H9 (cell line): ENCODE data around the gene CDC42EP5. TPM values are rescaled to one million over a fixed set of nuclear protein-coding genes. Genes with fewer than 3 reads are reported as not detected.
A peak's percentile ranks its signal among the peaks of the same experiment; 100 is the strongest.

Experiments used
- DNase-seq: peaks from one replicate; pipeline ENCODE4 v3.0.0-alpha.2; 2017
- H2AFZ ChIP-seq: one replicate; pipeline ENCODE4 v1.6.1; 2013; ENCODE audit warnings: mild to moderate bottlenecking, low read length, control low read depth, moderate library complexity
- H2AK5ac ChIP-seq: 2 replicates; pipeline ENCODE4 v1.6.1; 2013; ENCODE audit warnings: low read length, control low read depth, mixed read lengths; ENCODE audit not compliant: insufficient read length
- H2BK120ac ChIP-seq: one replicate; pipeline ENCODE4 v1.6.1; 2013; ENCODE audit warnings: low read depth, mild to moderate bottlenecking, low read length, control low read depth, inconsistent platforms; ENCODE audit not compliant: poor library complexity, severe bottlenecking
- H2BK12ac ChIP-seq: 2 replicates; pipeline ENCODE4 v1.6.1; 2013; ENCODE audit warnings: low read length, control low read depth, mixed read lengths, low read depth; ENCODE audit not compliant: insufficient read length
- H2BK15ac ChIP-seq: 2 replicates; pipeline ENCODE4 v1.6.1; 2013; ENCODE audit warnings: low read depth, low read length, control low read depth
- H2BK20ac ChIP-seq: one replicate; pipeline ENCODE4 v1.6.1; 2013; ENCODE audit warnings: low read depth, mild to moderate bottlenecking, low read length, control low read depth, inconsistent platforms; ENCODE audit not compliant: poor library complexity, severe bottlenecking
- H2BK5ac ChIP-seq: 2 replicates; pipeline ENCODE4 v1.6.1; 2013; ENCODE audit warnings: low read length, control low read depth, mixed read lengths; ENCODE audit not compliant: insufficient read length
- H3K14ac ChIP-seq: 2 replicates; pipeline ENCODE4 v1.6.1; 2013; ENCODE audit warnings: low read length, control low read depth; ENCODE audit not compliant: insufficient read depth
- H3K18ac ChIP-seq: 2 replicates; pipeline ENCODE4 v1.6.1; 2013; ENCODE audit warnings: low read depth, mild to moderate bottlenecking, mixed read lengths, low read length, control low read depth; ENCODE audit not compliant: insufficient read length
- H3K23ac ChIP-seq: 2 replicates; pipeline ENCODE4 v1.6.1; 2013; ENCODE audit warnings: low read length, control low read depth, mixed read lengths, low read depth; ENCODE audit not compliant: insufficient read length
- H3K23me2 ChIP-seq: 2 replicates; pipeline ENCODE4 v1.6.1; 2013; ENCODE audit warnings: low read depth, mild to moderate bottlenecking, mixed read lengths, low read length, control low read depth; ENCODE audit not compliant: insufficient read length, poor library complexity, severe bottlenecking
- H3K27ac ChIP-seq: 2 replicates; pipeline ENCODE4 v1.5.1; 2013; ENCODE audit warnings: low read length, control low read depth, mixed read lengths, low read depth; ENCODE audit not compliant: insufficient read length
- H3K27me3 ChIP-seq: 2 replicates; pipeline ENCODE4 v1.6.1; 2013; ENCODE audit warnings: low read length, control low read depth, inconsistent platforms; ENCODE audit not compliant: insufficient read depth
- H3K4ac ChIP-seq: 2 replicates; pipeline ENCODE4 v1.6.1; 2013; ENCODE audit warnings: low read depth, mild to moderate bottlenecking, control low read depth, inconsistent platforms, low read length, moderate library complexity
- H3K4me1 ChIP-seq: 2 replicates; pipeline ENCODE4 v1.6.1; 2013; ENCODE audit warnings: low read length, control low read depth, inconsistent platforms; ENCODE audit not compliant: insufficient read depth
- H3K4me2 ChIP-seq: 2 replicates; pipeline ENCODE4 v1.6.1; 2013; ENCODE audit warnings: low read length, control low read depth, mixed read lengths; ENCODE audit not compliant: insufficient read length, insufficient read depth
- H3K56ac ChIP-seq: 2 replicates; pipeline ENCODE4 v1.6.1; 2013; ENCODE audit warnings: low read depth, mild to moderate bottlenecking, mixed read lengths, low read length, control low read depth; ENCODE audit not compliant: insufficient read length
- H3K79me1 ChIP-seq: 2 replicates; pipeline ENCODE4 v1.6.1; 2013; ENCODE audit warnings: low read depth, mild to moderate bottlenecking, moderate library complexity, low read length, control low read depth, inconsistent platforms; ENCODE audit not compliant: insufficient read depth, poor library complexity, severe bottlenecking
- H3K79me2 ChIP-seq: 2 replicates; pipeline ENCODE4 v1.6.1; 2013; ENCODE audit warnings: low read length, control low read depth, inconsistent platforms; ENCODE audit not compliant: insufficient read depth
- H3K9ac ChIP-seq: 2 replicates; pipeline ENCODE4 v1.6.1; 2013; ENCODE audit warnings: low read length, control low read depth, mixed read lengths; ENCODE audit not compliant: insufficient read length; ENCODE audit errors: extremely low read depth
- H3K9me3 ChIP-seq: one replicate; pipeline ENCODE4 v1.6.1; 2013; ENCODE audit warnings: low read depth, low read length, inconsistent platforms; ENCODE audit not compliant: control insufficient read depth
- H3T11ph ChIP-seq: one replicate; pipeline ENCODE4 v1.6.1; 2013; ENCODE audit warnings: mild to moderate bottlenecking, low read length, control low read depth, inconsistent platforms
- H4K20me1 ChIP-seq: one replicate; pipeline ENCODE4 v1.6.1; 2013; ENCODE audit not compliant: control insufficient read depth, insufficient read length, insufficient read depth
- H4K5ac ChIP-seq: 2 replicates; pipeline ENCODE4 v1.6.1; 2013; ENCODE audit warnings: low read depth, mild to moderate bottlenecking, mixed read lengths, low read length, control low read depth; ENCODE audit not compliant: insufficient read length
- H4K8ac ChIP-seq: replicated peaks from 2 replicates; pipeline ENCODE4 v1.6.1; 2013; ENCODE audit warnings: low read length, control low read depth, mixed read lengths, low read depth; ENCODE audit not compliant: insufficient read length
- H4K91ac ChIP-seq: 2 replicates; pipeline ENCODE4 v1.6.1; 2013; ENCODE audit warnings: low read depth, mild to moderate bottlenecking, moderate library complexity, mixed read lengths, low read length, control low read depth; ENCODE audit not compliant: insufficient read length
- H3K27ac Mint-ChIP-seq, 3 experiments: 2 replicates in 2 of 3; 3 replicates in 1 of 3; pipeline ENCODE4 v1.8.0; 2020 to 2021; ENCODE audit warnings: mixed read lengths in 3 of 3, mild to moderate bottlenecking in 1 of 3, moderate library complexity in 1 of 3
- H3K27me3 Mint-ChIP-seq: 2 replicates; pipeline ENCODE4 v1.8.0; 2021; ENCODE audit warnings: low read depth, mild to moderate bottlenecking, moderate library complexity, mixed read lengths
- H3K36me3 Mint-ChIP-seq, 3 experiments: 2 replicates in 2 of 3; 3 replicates in 1 of 3; pipeline ENCODE4 v1.8.0; 2020 to 2021; ENCODE audit warnings: low read depth in 3 of 3, mixed read lengths in 3 of 3; ENCODE audit not compliant: insufficient read depth in 1 of 3
- H3K4me1 Mint-ChIP-seq, 2 experiments: 2 replicates each; pipeline ENCODE4 v1.8.0; 2020; ENCODE audit warnings: mixed read lengths in 2 of 2
- H3K4me3 Mint-ChIP-seq, 2 experiments: 2 replicates in 1 of 2; 3 replicates in 1 of 2; pipeline ENCODE4 v1.8.0; 2020 to 2021; ENCODE audit warnings: mild to moderate bottlenecking in 2 of 2, mixed read lengths in 2 of 2, moderate library complexity in 1 of 2
- H3K9me3 Mint-ChIP-seq, 2 experiments: 2 replicates in 1 of 2; 3 replicates in 1 of 2; pipeline ENCODE4 v1.8.0; 2020; ENCODE audit warnings: mild to moderate bottlenecking in 2 of 2, mixed read lengths in 2 of 2, moderate library complexity in 1 of 2
- WGBS: extraction: QIAGEN DNeasy Blood & Tissue Kit; methylation state at CpG from one replicate; pipeline ENCODE4 v1.1.7; 2013; ENCODE audit warnings: missing lambda C conversion rate, low lambda C conversion rate, mixed read lengths; ENCODE audit not compliant: insufficient read length; ENCODE audit errors: extremely low coverage; 5-methylcytosine and 5-hydroxymethylcytosine counted together
- total RNA-seq: library from RNA; stranded (reverse); gene quantifications from 2 replicates; pipeline ENCODE4 v1.2.1, GENCODE V29; 2021
- TF ChIP-seq, protein P1 (sequence below): fragments of 200-600 bp; sonication (generic); conservative IDR thresholded peaks from 3 replicates; pipeline ENCODE4 v1.8.0; 2021; ENCODE audit warnings: antibody characterized with exemption, mild to moderate bottlenecking

The CDC42EP5 gene
- total RNA-seq, 1 experiment from 2014 or later: 1.6 TPM

GRCh38 chr19:54415208-54415900, 57.7 kb downstream of the CDC42EP5 start, which contains the start of gene TTYH1:
Gene TTYH1, plus strand, starts transcription at chr19:54415464. Its CDS starts 89 bp downstream, at chr19:54415553.
- Histone ChIP-seq H2BK15ac (no peak within 1 kb of the TSS), H3K18ac (no peak within 1 kb of the TSS), H3K4me1 (peaks cover 5% of the 10 kb centered on the region; the same call in 1 of the 2 replicates), H4K8ac (no peak within 1 kb of the TSS), H3K27ac (no peak within 1 kb of the TSS), H3K9ac (no peak within 1 kb of the TSS), H3K14ac (no peak within 1 kb of the TSS), H4K20me1 (no peaks in the 10 kb centered on the region), H3K4ac (no peak within 1 kb of the TSS), H3K27me3 (peaks cover 12% of the 10 kb centered on the region; the same call in 1 of the 2 replicates), H3K23me2 (peaks cover 12% of the 10 kb centered on the region), H4K5ac (no peak within 1 kb of the TSS), H3K23ac (no peak within 1 kb of the TSS), H3K79me1 (no peaks in the 10 kb centered on the region), H2AFZ (no peak within 1 kb of the TSS), H3T11ph (no peak within 1 kb of the TSS), H2BK20ac (no peak within 1 kb of the TSS), H3K79me2 (no peaks in the 10 kb centered on the region), H4K91ac (no peak within 1 kb of the TSS), H2BK12ac (no peak within 1 kb of the TSS), H2BK120ac (no peak within 1 kb of the TSS), H2AK5ac (no peak within 1 kb of the TSS), H3K4me2 (peak within 1 kb of the TSS; percentile 67), H2BK5ac (no peak within 1 kb of the TSS), H3K9me3 (no peaks in the 10 kb centered on the region), H3K56ac (no peak within 1 kb of the TSS)
- TF ChIP-seq, protein P1, sequence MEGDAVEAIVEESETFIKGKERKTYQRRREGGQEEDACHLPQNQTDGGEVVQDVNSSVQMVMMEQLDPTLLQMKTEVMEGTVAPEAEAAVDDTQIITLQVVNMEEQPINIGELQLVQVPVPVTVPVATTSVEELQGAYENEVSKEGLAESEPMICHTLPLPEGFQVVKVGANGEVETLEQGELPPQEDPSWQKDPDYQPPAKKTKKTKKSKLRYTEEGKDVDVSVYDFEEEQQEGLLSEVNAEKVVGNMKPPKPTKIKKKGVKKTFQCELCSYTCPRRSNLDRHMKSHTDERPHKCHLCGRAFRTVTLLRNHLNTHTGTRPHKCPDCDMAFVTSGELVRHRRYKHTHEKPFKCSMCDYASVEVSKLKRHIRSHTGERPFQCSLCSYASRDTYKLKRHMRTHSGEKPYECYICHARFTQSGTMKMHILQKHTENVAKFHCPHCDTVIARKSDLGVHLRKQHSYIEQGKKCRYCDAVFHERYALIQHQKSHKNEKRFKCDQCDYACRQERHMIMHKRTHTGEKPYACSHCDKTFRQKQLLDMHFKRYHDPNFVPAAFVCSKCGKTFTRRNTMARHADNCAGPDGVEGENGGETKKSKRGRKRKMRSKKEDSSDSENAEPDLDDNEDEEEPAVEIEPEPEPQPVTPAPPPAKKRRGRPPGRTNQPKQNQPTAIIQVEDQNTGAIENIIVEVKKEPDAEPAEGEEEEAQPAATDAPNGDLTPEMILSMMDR: peak; percentile 82
- WGBS: no CpG with 5 or more reads among the region's 68 CpGs
- peak within 1 kb of the TSS; percentile 78 to 91 for H3K4me3 Mint-ChIP-seq
- H3K9me3 Mint-ChIP-seq: peaks cover 15 to 28% of the 10 kb centered on the region in 2 experiments
- peak; percentile 62 for DNase-seq
- H3K36me3 Mint-ChIP-seq: peaks cover 12 to 25% (median 14%) of the 10 kb centered on the region in 3 experiments
- peaks cover 61% of the 10 kb centered on the region for H3K27me3 Mint-ChIP-seq
- peak within 1 kb of the TSS in 1 of 3 experiments; percentile 66; a peak in 2 of 7 replicates for H3K27ac Mint-ChIP-seq
- peaks cover 33 to 37% of the 10 kb centered on the region in 2 experiments for H3K4me1 Mint-ChIP-seq

Other genes with a start within 250 kb of the CDC42EP5 start
- gene LILRA6, start 230.5 kb downstream of the CDC42EP5 start, total RNA-seq: not detected in 2 replicates
- gene LILRB5, start 216.0 kb downstream of the CDC42EP5 start, total RNA-seq: 0.09 TPM in 1 of 2 replicates, not detected in the other
- not detected in 2 replicates for gene LILRB2, start 192.2 kb downstream of the CDC42EP5 start, total RNA-seq
- not detected in 2 replicates for gene LILRA5, start 160.1 kb downstream of the CDC42EP5 start, total RNA-seq
- gene LILRA4, start 134.1 kb downstream of the CDC42EP5 start, total RNA-seq: not detected in 2 replicates
- gene LAIR1, start 108.4 kb downstream of the CDC42EP5 start, total RNA-seq: not detected in 2 replicates
- 43.1 and 47.1 TPM in 2 replicates for gene TTYH1, start 57.8 kb downstream of the CDC42EP5 start, total RNA-seq
- gene LENG8, start 24.1 kb downstream of the CDC42EP5 start, total RNA-seq: 133 and 148 TPM in 2 replicates
- gene LENG9, start 9.5 kb downstream of the CDC42EP5 start, total RNA-seq: 3.7 and 3.8 TPM in 2 replicates
- not detected in 2 replicates for gene LAIR2, start 29.5 kb upstream of the CDC42EP5 start, total RNA-seq
- not detected in 2 replicates for gene LILRA2, start 100.5 kb upstream of the CDC42EP5 start, total RNA-seq
- gene LILRA1, start 120.3 kb upstream of the CDC42EP5 start, total RNA-seq: not detected in 2 replicates
- gene LILRB1, start 157.2 kb upstream of the CDC42EP5 start, total RNA-seq: not detected in 2 replicates
- not detected in 2 replicates for gene LILRB4, start 189.7 kb upstream of the CDC42EP5 start, total RNA-seq